CD14-positive monocyte (primary cell): Measurements from ENCODE around the gene MAST1. TPM values are rescaled to one million over a fixed set of nuclear protein-coding genes. Genes with fewer than 3 reads are reported as not detected.

Experiments used
- DNase-seq, 3 donors: peaks; one replicate each; pipeline ENCODE4 v3.0.0-alpha.2; 2011 to 2022
- H2AFZ ChIP-seq: 2 replicates; pipeline ENCODE4 v1.6.0; 2012; ENCODE audit warnings: mild to moderate bottlenecking, low read depth, low read length, inconsistent platforms; ENCODE audit not compliant: insufficient read depth, poor library complexity, severe bottlenecking
- H3K27ac ChIP-seq, 2 donors: 1 replicate in 1 of 2; 2 replicates in 1 of 2; pipeline ENCODE4 v1.5.1; 2012 to 2013; ENCODE audit warnings: low read length in 2 of 2, control low read depth in 1 of 2, inconsistent platforms in 1 of 2, low read depth in 1 of 2, mild to moderate bottlenecking in 1 of 2
- H3K27me3 ChIP-seq, 2 donors: one replicate each; pipeline versions ENCODE4 v1.6.0 to v1.6.1; 2011 to 2013; ENCODE audit warnings: low read length in 2 of 2; ENCODE audit not compliant: control insufficient read depth in 2 of 2, insufficient read depth in 2 of 2
- H3K36me3 ChIP-seq, 2 donors: replicated peaks in 1 of 2; 1 replicate in 1 of 2; 2 replicates in 1 of 2; pipeline versions ENCODE4 v1.5.1 to v1.6.1; 2012 to 2013; ENCODE audit warnings: low read length in 2 of 2, control low read depth in 1 of 2, inconsistent platforms in 1 of 2, mild to moderate bottlenecking in 1 of 2; ENCODE audit not compliant: insufficient read depth in 2 of 2, control insufficient read depth in 1 of 2
- H3K4me1 ChIP-seq, 2 donors: 1 replicate in 1 of 2; 2 replicates in 1 of 2; pipeline versions ENCODE4 v1.5.1 to v1.6.1; 2012 to 2013; ENCODE audit warnings: low read length in 2 of 2, control low read depth in 1 of 2, inconsistent platforms in 1 of 2, mild to moderate bottlenecking in 1 of 2, moderate library complexity in 1 of 2; ENCODE audit not compliant: insufficient read depth in 2 of 2, control insufficient read depth in 1 of 2
- H3K4me2 ChIP-seq: replicated peaks from 2 replicates; pipeline ENCODE3; 2012; ENCODE audit warnings: low read length, moderate library complexity, mild to moderate bottlenecking; ENCODE audit not compliant: poor library complexity, severe bottlenecking; ENCODE audit errors: extremely low read depth
- H3K4me3 ChIP-seq, 3 experiments: fragments of 200-600 bp in 1 of 3; sonication (generic) in 1 of 3; replicated peaks in 1 of 3; 1 replicate in 2 of 3; 2 replicates in 1 of 3; pipeline ENCODE4 v1.5.1; 2011 to 2013; ENCODE audit warnings: low read length in 3 of 3, mild to moderate bottlenecking in 3 of 3, control low read depth in 2 of 3, low read depth in 2 of 3, inconsistent platforms in 1 of 3, moderate library complexity in 1 of 3
- H3K79me2 ChIP-seq: 2 replicates; pipeline ENCODE4 v1.6.0; 2012; ENCODE audit warnings: mild to moderate bottlenecking, control low read depth, inconsistent platforms, low read length, moderate library complexity; ENCODE audit not compliant: insufficient read depth
- H3K9ac ChIP-seq: 2 replicates; pipeline ENCODE4 v1.6.0; 2017; ENCODE audit warnings: low read length, mild to moderate bottlenecking; ENCODE audit not compliant: insufficient read depth, poor library complexity, severe bottlenecking
- H3K9me3 ChIP-seq, 2 donors: replicated peaks in 1 of 2; 1 replicate in 1 of 2; 2 replicates in 1 of 2; pipeline versions ENCODE4 v1.5.1 to v1.6.1; 2012 to 2013; ENCODE audit warnings: low read length in 2 of 2, control low read depth in 1 of 2; ENCODE audit not compliant: control insufficient read depth in 1 of 2, insufficient read depth in 1 of 2
- H4K20me1 ChIP-seq: 2 replicates; pipeline ENCODE4 v1.6.0; 2012; ENCODE audit warnings: mild to moderate bottlenecking, low read length, control low read depth, moderate library complexity; ENCODE audit not compliant: insufficient read depth
- H3K27ac Mint-ChIP-seq, 7 donors: one replicate each; pipeline ENCODE4 v1.8.0; 2020; ENCODE audit warnings: mild to moderate bottlenecking in 7 of 7, mixed read lengths in 7 of 7, moderate library complexity in 6 of 7, inconsistent platforms in 2 of 7
- H3K27me3 Mint-ChIP-seq, 3 donors: one replicate each; pipeline ENCODE4 v1.8.0; 2021 to 2022; ENCODE audit warnings: low read depth in 3 of 3, mild to moderate bottlenecking in 3 of 3, mixed read lengths in 3 of 3, moderate library complexity in 3 of 3, inconsistent platforms in 1 of 3
- H3K36me3 Mint-ChIP-seq, 2 donors: one replicate each; pipeline ENCODE4 v1.8.0; 2020; ENCODE audit warnings: mixed read lengths in 2 of 2, inconsistent platforms in 1 of 2, mild to moderate bottlenecking in 1 of 2
- H3K4me1 Mint-ChIP-seq: one replicate; pipeline ENCODE4 v1.8.0; 2020; ENCODE audit warnings: mild to moderate bottlenecking, mixed read lengths
- H3K4me3 Mint-ChIP-seq, 2 donors: one replicate each; pipeline ENCODE4 v1.8.0; 2020; ENCODE audit warnings: mild to moderate bottlenecking in 2 of 2, mixed read lengths in 2 of 2, moderate library complexity in 1 of 2
- H3K9me3 Mint-ChIP-seq, 7 donors: one replicate each; pipeline ENCODE4 v1.8.0; 2020 to 2022; ENCODE audit warnings: mixed read lengths in 7 of 7, mild to moderate bottlenecking in 6 of 7, moderate library complexity in 6 of 7, inconsistent platforms in 2 of 7
- CTCF ChIP-seq: fragments of 200-600 bp; IDR thresholded peaks from one replicate; pipeline ENCODE4 v1.8.0; 2022; ENCODE audit warnings: antibody characterized with exemption, mild to moderate bottlenecking
- WGBS: methylation state at CpG from one replicate; pipeline ENCODE4 v1.1.5; 2013; ENCODE audit warnings: missing lambda C conversion rate; ENCODE audit not compliant: insufficient coverage; 5-methylcytosine and 5-hydroxymethylcytosine counted together
- intact Hi-C, 2 donors: fragments of 100-400 bp; cut with micrococcal nuclease; formaldehyde crosslinking; loops; one replicate each; pipeline versions ENCODE4 v1.15.0 to v1.15.1; 2023
- polyA plus RNA-seq, 3 donors: library from polyadenylated mRNA; depleted of rRNA in 1 of 3; unstranded in 2 of 3; stranded (reverse) in 1 of 3; fragments of 300-500 nt in 2 of 3; fragments of >200 nt in 1 of 3; fragmentation: Illumina TruSeq in 2 of 3; gene quantifications; 1 replicate in 2 of 3; 2 replicates in 1 of 3; pipeline ENCODE4 v1.2.3, GENCODE V29; 2012 to 2021

Gene MAST1
- polyA plus RNA-seq, 3 donors = 0.28 to 3.6 (median 1.1) TPM

- intact Hi-C loops = loop anchor here (10.0 kb wide), 1 partner anchor 1056 kb away; no protein-coding TSS in a partner anchor
Measured at GRCh38 chr19:12789098-12789903, 49.0 kb upstream of the MAST1 start.

More at GRCh38 chr19:12789098-12789903, 49.0 kb upstream of the MAST1 start:
- Histone ChIP-seq H3K36me3 (no peaks in the 10 kb centered on the region), H3K27me3 (no peaks in the 10 kb centered on the region), H3K4me2 (peak overlapping the region; percentile 99), H4K20me1 (peaks cover 30% of the 10 kb centered on the region), H3K4me3 (peak overlapping the region; percentile 83 to 100 (median 85)), H3K9me3 (no peaks in the 10 kb centered on the region), H3K27ac (peak overlapping the region; percentile 95 to 100), H3K4me1 (peaks cover 59 to 64% of the 10 kb centered on the region in 2 donors), H3K9ac (peak overlapping the region; percentile 100), H3K79me2 (peaks cover 70% of the 10 kb centered on the region), H2AFZ (no peak overlapping the region)
- peaks cover 0 to 7% (median 0%) of the 10 kb centered on the region in 7 donors for H3K9me3 Mint-ChIP-seq
- H3K4me3 Mint-ChIP-seq = peak overlapping the region; percentile 95 to 98
- peaks cover 2 to 12% of the 10 kb centered on the region in 2 donors for H3K36me3 Mint-ChIP-seq
- H3K27ac Mint-ChIP-seq = peak overlapping the region in 2 of 7 donors; percentile 66 to 100
- peaks cover 0 to 4% (median 1%) of the 10 kb centered on the region in 3 donors for H3K27me3 Mint-ChIP-seq
- no peak for TF ChIP-seq CTCF
- peak in 1 of 3 donors; percentile 57 for DNase-seq
- WGBS = under 1% methylated on average over 40 of the region's 46 CpGs
- H3K4me1 Mint-ChIP-seq = peaks cover 31% of the 10 kb centered on the region
